ENCODE results near the gene TNIP3. TPM values are rescaled to one million over a fixed set of nuclear protein-coding genes. Genes with fewer than 3 reads are reported as not detected.

The TNIP3 gene
- total RNA-seq, 4 donors from 2014 or later = 0.48 TPM; not detected in 3

DNA sequence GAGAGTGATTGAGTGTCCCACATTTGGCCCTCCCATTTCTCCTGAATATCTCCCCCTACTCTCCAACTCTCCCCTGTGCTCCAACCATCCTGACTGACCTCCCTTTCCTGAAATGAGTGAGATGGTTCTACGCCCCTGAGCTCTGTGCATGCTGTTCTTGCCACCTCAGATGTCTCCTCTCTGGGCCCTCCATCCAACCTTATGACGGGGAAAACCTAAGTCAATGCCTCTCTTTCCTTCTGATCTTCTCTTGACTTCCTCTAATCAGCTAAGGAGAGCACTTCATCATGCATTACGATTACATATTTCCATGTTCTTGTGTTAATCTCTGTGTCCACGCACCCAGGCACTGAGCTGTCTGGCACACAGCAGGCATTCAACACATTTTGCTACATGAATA lies 1.1 kb upstream of the TNIP3 start:
- Histone ChIP-seq H3K4me1 (no peaks in the 10 kb centered on the region), H3K27ac (no peak overlapping the region), H3K27me3 (no peaks in the 10 kb centered on the region), H3K4me3 (no peak overlapping the region), H3K9me3 (no peaks in the 10 kb centered on the region), H3K36me3 (no peaks in the 10 kb centered on the region)
- intact Hi-C loops (cut with DNase I; ENCODE audit: low total_unique reads) = no loop called here
- TF ChIP-seq CTCF (IDR thresholded peaks at IDR 0.05) = no peak
- no peak for TF ChIP-seq POLR2A (IDR thresholded peaks at IDR 0.05)
- no peak for DNase-seq

- no peaks in the 10 kb centered on the region for H3K4me1 ChIP-seq
- TF ChIP-seq POLR2A (IDR thresholded peaks at IDR 0.05) (no peak), CTCF (IDR thresholded peaks at IDR 0.05) (no peak)
- H3K27me3 ChIP-seq = no peaks in the 10 kb centered on the region
- no peak for DNase-seq
- H3K9me3 ChIP-seq = no peaks in the 10 kb centered on the region
- no peak overlapping the region for H3K27ac ChIP-seq
- no peaks in the 10 kb centered on the region for H3K36me3 ChIP-seq
- H3K4me3 ChIP-seq = peak overlapping the region; percentile 3 to 18
- intact Hi-C loops (cut with DNase I; ENCODE audit: low total_unique reads) = no loop called here
These were observed 7.0 kb downstream of the TNIP3 start for GRCh38 chr4:121156822-121157769.

- no peaks in the 10 kb centered on the region for H3K36me3 ChIP-seq
- no peak for DNase-seq
- no peaks in the 10 kb centered on the region for H3K4me1 ChIP-seq
- no peaks in the 10 kb centered on the region for H3K27me3 ChIP-seq
- no peaks in the 10 kb centered on the region for H3K9me3 ChIP-seq
- intact Hi-C loops (cut with DNase I; ENCODE audit: low total_unique reads) = no loop called here
- no peak overlapping the region for H3K4me3 ChIP-seq
- no peak overlapping the region for H3K27ac ChIP-seq
- no peak for TF ChIP-seq POLR2A (IDR thresholded peaks at IDR 0.05)
- no peak for TF ChIP-seq CTCF (IDR thresholded peaks at IDR 0.05)
These were observed 8.2 kb downstream of the TNIP3 start for GRCh38 chr4:121155893-121156292.

DNA sequence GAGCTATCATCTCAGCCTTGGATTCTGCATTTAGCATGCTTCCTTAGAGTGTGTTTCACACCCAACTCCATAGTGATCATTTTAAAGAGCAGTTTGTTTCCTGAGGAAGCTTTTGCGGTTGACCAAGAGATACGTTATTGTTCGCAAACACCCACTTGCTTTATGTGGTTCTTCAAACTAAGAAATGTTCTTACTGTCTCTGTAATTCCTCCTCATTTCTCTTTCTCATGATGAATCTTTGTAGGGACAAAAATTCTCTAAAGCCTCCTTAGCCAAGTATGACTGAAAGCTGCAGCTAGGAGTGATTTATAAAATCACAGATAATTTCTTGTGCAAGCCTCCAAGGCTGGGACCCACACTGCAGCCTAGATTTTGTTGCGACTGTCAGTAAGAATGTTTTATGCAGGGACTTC lies 10.0 kb downstream of the TNIP3 start:
- H3K9me3 ChIP-seq = no peaks in the 10 kb centered on the region
- H3K4me3 ChIP-seq = no peak overlapping the region
- DNase-seq = no peak
- no peak overlapping the region for H3K27ac ChIP-seq
- intact Hi-C loops (cut with DNase I; ENCODE audit: low total_unique reads) = no loop called here
- TF ChIP-seq POLR2A (IDR thresholded peaks at IDR 0.05) (no peak), CTCF (IDR thresholded peaks at IDR 0.05) (no peak)
- H3K36me3 ChIP-seq = no peaks in the 10 kb centered on the region
- no peaks in the 10 kb centered on the region for H3K4me1 ChIP-seq
- H3K27me3 ChIP-seq = no peaks in the 10 kb centered on the region

GRCh38 chr4:121151942-121152341 lies 12.2 kb downstream of the TNIP3 start:
- no peak overlapping the region for H3K4me3 ChIP-seq
- no peaks in the 10 kb centered on the region for H3K36me3 ChIP-seq
- intact Hi-C loops (cut with DNase I; ENCODE audit: low total_unique reads) = no loop called here
- TF ChIP-seq POLR2A (IDR thresholded peaks at IDR 0.05) = no peak
- TF ChIP-seq CTCF (IDR thresholded peaks at IDR 0.05) = no peak
- no peaks in the 10 kb centered on the region for H3K9me3 ChIP-seq
- H3K4me1 ChIP-seq = no peaks in the 10 kb centered on the region
- DNase-seq = no peak
- H3K27me3 ChIP-seq = no peaks in the 10 kb centered on the region
- no peak overlapping the region for H3K27ac ChIP-seq
